IMR-90 (cell line): Measurements from ENCODE around the gene TM4SF5. TPM values are rescaled to one million over a fixed set of nuclear protein-coding genes. Genes with fewer than 3 reads are reported as not detected.
A peak's percentile ranks its signal among the peaks of the same experiment; 100 is the strongest.

Experiments used
- ATAC-seq: fragments of 200-7000 bp; cut with Tn5 transposase; 2 replicates; pipeline ENCODE4 v1.9.1; 2020; ENCODE audit warnings: low read depth, mild to moderate bottlenecking, moderate library complexity
- BruUV-seq: library from RNA; stranded (reverse); fragments of 400-500 nt; replicated peaks from 2 replicates; lab custom pipeline; 2021; lab: Mats Ljungman, UMichigan
- CTCF ChIA-PET: fragments of 300-600 bp; formaldehyde crosslinking; extraction: SDS; loops from one replicate; lab custom pipeline; 2021; ENCODE audit warnings: antibody characterized with exemption; lab: Yijun Ruan, JAX
- POLR2A ChIA-PET: fragments of 300-600 bp; sonication (Branson Sonifier 250); formaldehyde crosslinking; loops from one replicate; lab custom pipeline; 2022; ENCODE audit warnings: antibody characterized with exemption; ENCODE audit not compliant: unreplicated experiment; lab: Charles Lee
- DNase-seq: peaks from one replicate; pipeline ENCODE4 v3.0.0; 2013
- H2AFZ ChIP-seq: replicated peaks from 2 replicates; pipeline ENCODE3; 2013; ENCODE audit warnings: low read length, mild to moderate bottlenecking; ENCODE audit not compliant: poor library complexity
- H2AK5ac ChIP-seq: 2 replicates; pipeline ENCODE4 v1.6.1; 2013; ENCODE audit warnings: low read depth, low read length, inconsistent platforms
- H2AK9ac ChIP-seq: replicated peaks from 2 replicates; pipeline ENCODE3; 2013; ENCODE audit warnings: mild to moderate bottlenecking, low read depth, low read length, moderate library complexity; ENCODE audit not compliant: poor library complexity
- H2BK120ac ChIP-seq: 2 replicates; pipeline ENCODE4 v1.6.1; 2013; ENCODE audit warnings: low read depth, low read length, inconsistent platforms
- H2BK15ac ChIP-seq: 3 replicates; pipeline ENCODE4 v1.6.1; 2013; ENCODE audit warnings: low read depth, low read length, inconsistent platforms
- H2BK20ac ChIP-seq: 2 replicates; pipeline ENCODE4 v1.6.1; 2013; ENCODE audit warnings: low read depth, mild to moderate bottlenecking, inconsistent platforms, low read length, moderate library complexity
- H2BK5ac ChIP-seq: 2 replicates; pipeline ENCODE4 v1.6.1; 2013; ENCODE audit warnings: mild to moderate bottlenecking, low read depth, low read length, inconsistent platforms; ENCODE audit not compliant: poor library complexity, severe bottlenecking
- H3K14ac ChIP-seq: replicated peaks from 2 replicates; pipeline ENCODE4 v1.6.1; 2013; ENCODE audit warnings: low read depth, low read length, inconsistent platforms
- H3K18ac ChIP-seq: 2 replicates; pipeline ENCODE4 v1.6.1; 2013; ENCODE audit warnings: low read depth, low read length, control low read depth
- H3K23ac ChIP-seq: 2 replicates; pipeline ENCODE4 v1.6.1; 2013; ENCODE audit warnings: low read depth, low read length, inconsistent platforms
- H3K27ac ChIP-seq: 2 replicates; pipeline ENCODE4 v1.5.1; 2013; ENCODE audit warnings: mild to moderate bottlenecking, control low read depth, low read length; ENCODE audit not compliant: insufficient read depth
- H3K27me3 ChIP-seq: 2 replicates; pipeline ENCODE4 v1.6.1; 2013; ENCODE audit warnings: low read length; ENCODE audit not compliant: control insufficient read depth, insufficient read depth
- H3K36me3 ChIP-seq: 2 replicates; pipeline ENCODE4 v1.6.1; 2013; ENCODE audit warnings: low read length, mixed read lengths; ENCODE audit not compliant: control insufficient read depth, insufficient read depth
- H3K4ac ChIP-seq: 2 replicates; pipeline ENCODE4 v1.6.1; 2013; ENCODE audit warnings: low read depth, low read length, inconsistent platforms
- H3K4me1 ChIP-seq: 2 replicates; pipeline ENCODE4 v1.6.1; 2013; ENCODE audit warnings: low read length, mixed read lengths; ENCODE audit not compliant: control insufficient read depth, insufficient read depth
- H3K4me2 ChIP-seq: 2 replicates; pipeline ENCODE4 v1.6.1; 2013; ENCODE audit warnings: low read depth, mild to moderate bottlenecking, control low read depth, low read length, moderate library complexity
- H3K4me3 ChIP-seq: 2 replicates; pipeline ENCODE4 v1.5.1; 2013; ENCODE audit warnings: low read depth, mild to moderate bottlenecking, control low read depth, low read length, moderate library complexity; ENCODE audit not compliant: insufficient read depth
- H3K56ac ChIP-seq: 2 replicates; pipeline ENCODE4 v1.6.1; 2013; ENCODE audit warnings: low read length, inconsistent platforms; ENCODE audit not compliant: insufficient read depth; ENCODE audit errors: extremely low read depth
- H3K79me1 ChIP-seq, 2 experiments: 2 replicates each; pipeline ENCODE4 v1.6.1; 2013; ENCODE audit warnings: low read length in 2 of 2, inconsistent platforms in 1 of 2, low read depth in 1 of 2
- H3K9ac ChIP-seq: 2 replicates; pipeline ENCODE4 v1.6.1; 2013; ENCODE audit warnings: low read depth, low read length, control low read depth
- H3K9me1 ChIP-seq: 2 replicates; pipeline ENCODE4 v1.6.1; 2013; ENCODE audit warnings: low read length, inconsistent platforms; ENCODE audit not compliant: insufficient read depth
- H3K9me3 ChIP-seq: 2 replicates; pipeline ENCODE4 v1.6.1; 2013; ENCODE audit warnings: low read length; ENCODE audit not compliant: control insufficient read depth, insufficient read depth
- H4K20me1 ChIP-seq: 2 replicates; pipeline ENCODE4 v1.6.1; 2013; ENCODE audit warnings: low read length, inconsistent platforms; ENCODE audit not compliant: insufficient read depth
- H4K5ac ChIP-seq: 2 replicates; pipeline ENCODE4 v1.6.1; 2013; ENCODE audit warnings: mild to moderate bottlenecking, low read depth, low read length, control low read depth
- H4K8ac ChIP-seq, 2 experiments: 2 replicates each; pipeline ENCODE4 v1.6.1; 2013; ENCODE audit warnings: low read depth in 2 of 2, low read length in 2 of 2, control low read depth in 1 of 2, inconsistent platforms in 1 of 2
- H4K91ac ChIP-seq: 2 replicates; pipeline ENCODE4 v1.6.1; 2013; ENCODE audit warnings: low read depth, low read length, inconsistent platforms; ENCODE audit not compliant: insufficient read depth
- CEBPB ChIP-seq: IDR thresholded peaks from 2 replicates; pipeline ENCODE4 v1.6.1; 2012; ENCODE audit warnings: low read depth, low read length, improper control_type of control experiment
- MXI1 ChIP-seq: IDR thresholded peaks from 2 replicates; pipeline ENCODE4 v1.6.1; 2012; ENCODE audit warnings: low read depth, mild to moderate bottlenecking, low read length, moderate library complexity, borderline replicate concordance
- WGBS, 2 experiments: methylation state at CpG; one replicate each; pipeline versions ENCODE4 v1.1.5 to v1.1.7; 2013; ENCODE audit warnings: missing lambda C conversion rate in 2 of 2; ENCODE audit not compliant: insufficient read length in 1 of 2; ENCODE audit errors: extremely low coverage in 2 of 2; 5-methylcytosine and 5-hydroxymethylcytosine counted together
- dilution Hi-C: fragments of 300-500 bp; cut with HindIII; formaldehyde crosslinking; loops from one replicate; pipeline ENCODE4 v1.14.3; 2018; ENCODE audit warnings: low sequenced_read_pairs; ENCODE audit not compliant: unreplicated experiment
- in situ Hi-C: fragments of 300-500 bp; cut with MboI; formaldehyde crosslinking; loops from 3 replicates; pipeline ENCODE4 v1.14.3; 2019; ENCODE audit warnings: low sequenced_read_pairs, inconsistent platforms, mixed read lengths
- intact Hi-C: fragments of 100-400 bp; cut with micrococcal nuclease; formaldehyde crosslinking; loops from 2 replicates; pipeline ENCODE4 v1.10.0; 2022
- polyA plus RNA-seq, 3 experiments: library from polyadenylated mRNA; depleted of rRNA; stranded (reverse); fragments of >200 nt; gene quantifications; 2 replicates each; pipeline ENCODE4 v1.2.3, GENCODE V29; 2012; ENCODE audit warnings: low replicate concordance in 1 of 3
- total RNA-seq: library from RNA; depleted of rRNA; stranded (reverse); fragments of >200 nt; gene quantifications from 2 replicates; pipeline ENCODE4 v1.2.3, GENCODE V29; 2012

Gene TM4SF5
- total and polyA plus RNA-seq, 2 of the 4 experiments (the other 2 are of a cell fraction): not detected

GRCh38 chr17:4735876-4736651, 35.6 kb upstream of the TM4SF5 start:
- intact Hi-C loops: no loop called here
- CTCF ChIA-PET: interaction anchor here (0.7 to 1.0 kb wide), 2 partner anchors 11 to 169 kb away, joined by 3 read pairs; no protein-coding TSS in a partner anchor
- Histone ChIP-seq H3K4me3 (no peak overlapping the region), H3K36me3 (no peaks in the 10 kb centered on the region; the same call in 1 of the 2 replicates), H3K4ac (no peak overlapping the region), H4K5ac (no peak overlapping the region), H4K20me1 (no peaks in the 10 kb centered on the region), H2BK5ac (no peak overlapping the region), H2BK20ac (no peak overlapping the region), H2BK120ac (no peak overlapping the region), H3K9me1 (no peaks in the 10 kb centered on the region), H3K9ac (no peak overlapping the region), H4K8ac (no peak overlapping the region), H3K56ac (no peak overlapping the region), H3K4me2 (no peak overlapping the region), H3K23ac (no peak overlapping the region), H2AK9ac (no peak overlapping the region), H2BK15ac (no peak overlapping the region), H3K4me1 (peaks cover 6% of the 10 kb centered on the region; the same call in 1 of the 2 replicates), H2AFZ (no peak overlapping the region), H3K27ac (no peak overlapping the region), H3K27me3 (peaks cover 29% of the 10 kb centered on the region), H4K91ac (no peak overlapping the region), H3K14ac (no peak overlapping the region), H3K79me1 (peaks cover 0 to 8% of the 10 kb centered on the region in 2 experiments; a peak in 1 of 4 replicates), H3K18ac (no peak overlapping the region), H3K9me3 (no peaks in the 10 kb centered on the region), H2AK5ac (no peak overlapping the region)
- dilution Hi-C loops: no loop called here
- POLR2A ChIA-PET: no interaction called here
- no peak for ATAC-seq
- TF ChIP-seq MXI1 (no peak), CEBPB (peak; percentile 56)
- BruUV-seq: no TSS peak
- WGBS, 2 experiments: 42% methylated on average over 2 of the region's 9 CpGs; no CpG with 5 or more reads in 1 of the 2 experiments
- in situ Hi-C loops: no loop called here
- no peak for DNase-seq
